Effector memory CD4-positive, alpha-beta T cell (primary cell): ENCODE measurements around the gene CCDC92B.
"Not testable (repeated sequence)": the region's sequence is repeated elsewhere in the genome, so short reads cannot be mapped to it uniquely, and the experiment has no call there.

Source experiments
- DNase-seq, 3 donors: peaks; one replicate each; pipeline ENCODE4 v3.0.0-alpha.2; 2020
- H3K27ac ChIP-seq: 2 replicates; pipeline ENCODE4 v1.7.0; 2013; ENCODE audit warnings: mild to moderate bottlenecking, low read length, moderate library complexity; ENCODE audit not compliant: insufficient read depth, poor library complexity, severe bottlenecking
- H3K27me3 ChIP-seq: replicated peaks from 2 replicates; pipeline ENCODE4 v1.7.0; 2013; ENCODE audit warnings: mild to moderate bottlenecking, low read length; ENCODE audit not compliant: insufficient read depth, control insufficient read depth, poor library complexity, severe bottlenecking
- H3K36me3 ChIP-seq: 2 replicates; pipeline ENCODE4 v1.7.0; 2013; ENCODE audit warnings: mild to moderate bottlenecking, low read length, moderate library complexity; ENCODE audit not compliant: control insufficient read depth, insufficient read depth
- H3K4me1 ChIP-seq: 2 replicates; pipeline ENCODE4 v1.7.0; 2013; ENCODE audit warnings: low read length, mild to moderate bottlenecking; ENCODE audit not compliant: control insufficient read depth, insufficient read depth, poor library complexity, severe bottlenecking
- H3K4me3 ChIP-seq: 2 replicates; pipeline ENCODE4 v1.7.0; 2013; ENCODE audit warnings: low read length, low read depth, mild to moderate bottlenecking; ENCODE audit not compliant: insufficient read depth, poor library complexity, severe bottlenecking
- H3K9me3 ChIP-seq: 2 replicates; pipeline ENCODE4 v1.7.0; 2013; ENCODE audit warnings: mild to moderate bottlenecking, low read length, moderate library complexity; ENCODE audit not compliant: control insufficient read depth

The CCDC92B gene

GRCh38 chr17:2792366-2793169 lies 43.1 kb upstream of the CCDC92B start:
- Histone ChIP-seq H3K4me3 (no peak overlapping the region), H3K9me3 (no peaks in the 10 kb centered on the region), H3K27me3 (no peaks in the 10 kb centered on the region), H3K4me1 (peaks cover 56% of the 10 kb centered on the region), H3K27ac (no peak overlapping the region), H3K36me3 (no peaks in the 10 kb centered on the region)
- peak; percentile 46 to 78 (median 58) for DNase-seq

DNA sequence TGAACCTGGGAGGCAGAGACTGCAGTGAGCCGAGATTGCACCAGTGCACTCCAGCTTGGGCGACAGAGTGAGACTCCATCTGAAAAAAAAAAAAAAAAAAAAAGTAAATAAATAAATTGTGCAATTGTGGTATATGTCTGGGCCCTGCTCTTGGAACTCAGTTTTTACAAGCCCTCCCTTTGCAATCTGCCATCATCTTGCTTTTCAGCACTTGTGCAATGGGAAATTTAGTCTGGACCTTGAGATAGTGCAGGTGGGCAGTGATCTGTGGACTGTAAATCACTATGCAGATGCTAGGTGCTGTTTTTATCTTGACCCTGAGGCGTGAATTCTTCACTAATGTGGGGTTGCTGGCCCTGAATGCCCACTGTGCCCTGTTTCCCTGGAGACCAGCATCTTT lies 40.2 kb upstream of the CCDC92B start:
- H3K9me3 ChIP-seq = no peaks in the 10 kb centered on the region
- peaks cover 49% of the 10 kb centered on the region for H3K4me1 ChIP-seq
- no peaks in the 10 kb centered on the region for H3K36me3 ChIP-seq
- H3K4me3 ChIP-seq = no peak overlapping the region
- no peak overlapping the region for H3K27ac ChIP-seq
- no peak for DNase-seq
- no peaks in the 10 kb centered on the region for H3K27me3 ChIP-seq

GRCh38 chr17:2786176-2786881 lies 36.9 kb upstream of the CCDC92B start:
- Histone ChIP-seq H3K4me1 (peaks cover 18% of the 10 kb centered on the region), H3K27ac (no peak overlapping the region), H3K9me3 (no peaks in the 10 kb centered on the region), H3K36me3 (no peaks in the 10 kb centered on the region), H3K4me3 (no peak overlapping the region), H3K27me3 (no peaks in the 10 kb centered on the region)
- peak; percentile 81 to 87 (median 83) for DNase-seq

GRCh38 chr17:2785376-2785775 lies 35.9 kb upstream of the CCDC92B start:
- not testable (repeated sequence) for H3K36me3 ChIP-seq, H3K9me3 ChIP-seq, DNase-seq, H3K4me1 ChIP-seq, H3K27me3 ChIP-seq, H3K27ac ChIP-seq, H3K4me3 ChIP-seq

GRCh38 chr17:2784864-2785263 lies 35.4 kb upstream of the CCDC92B start:
- Histone ChIP-seq H3K27me3 (no peaks in the 10 kb centered on the region), H3K4me1 (peaks cover 9% of the 10 kb centered on the region), H3K36me3 (no peaks in the 10 kb centered on the region), H3K9me3 (no peaks in the 10 kb centered on the region), H3K27ac (no peak overlapping the region), H3K4me3 (no peak overlapping the region)
- DNase-seq = no peak

DNA sequence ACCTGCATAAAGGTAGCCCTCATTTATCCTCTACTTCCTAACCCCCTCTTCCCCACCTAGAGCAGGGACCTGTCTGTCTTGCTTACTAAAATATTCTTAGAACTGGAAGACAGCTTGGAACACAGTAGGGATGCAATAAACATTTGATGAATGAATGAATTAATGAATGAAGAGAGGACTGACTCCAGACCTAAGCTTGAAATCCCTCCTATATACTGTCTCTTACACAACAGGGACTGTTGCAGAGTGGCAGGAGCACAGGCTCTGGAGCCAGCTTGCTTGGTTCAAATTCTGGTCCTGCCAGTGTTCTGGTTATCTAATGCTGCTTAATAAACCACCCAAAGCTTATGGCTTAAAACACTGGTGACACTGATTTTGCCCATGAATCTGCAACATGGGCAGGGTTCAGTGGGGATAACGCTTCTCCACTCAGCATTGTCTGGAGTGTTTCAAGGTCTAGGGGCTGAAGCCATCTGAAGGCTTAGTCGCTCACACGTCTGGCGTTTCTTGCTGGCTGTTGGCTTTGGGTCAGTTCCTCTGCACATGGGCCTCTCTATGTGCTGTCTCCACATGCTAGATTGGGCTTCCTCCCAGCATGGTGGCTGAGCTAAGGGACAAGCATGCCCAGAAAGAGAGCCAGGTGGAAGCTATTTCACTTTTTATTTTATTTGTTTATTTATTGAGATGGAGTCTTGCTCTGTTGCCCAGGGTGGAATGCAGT lies 34.0 kb upstream of the CCDC92B start:
- no peaks in the 10 kb centered on the region for H3K27me3 ChIP-seq
- no peak for DNase-seq
- H3K9me3 ChIP-seq = no peaks in the 10 kb centered on the region
- H3K36me3 ChIP-seq = no peaks in the 10 kb centered on the region
- no peak overlapping the region for H3K4me3 ChIP-seq
- no peak overlapping the region for H3K27ac ChIP-seq
- peaks cover 9% of the 10 kb centered on the region for H3K4me1 ChIP-seq

DNA sequence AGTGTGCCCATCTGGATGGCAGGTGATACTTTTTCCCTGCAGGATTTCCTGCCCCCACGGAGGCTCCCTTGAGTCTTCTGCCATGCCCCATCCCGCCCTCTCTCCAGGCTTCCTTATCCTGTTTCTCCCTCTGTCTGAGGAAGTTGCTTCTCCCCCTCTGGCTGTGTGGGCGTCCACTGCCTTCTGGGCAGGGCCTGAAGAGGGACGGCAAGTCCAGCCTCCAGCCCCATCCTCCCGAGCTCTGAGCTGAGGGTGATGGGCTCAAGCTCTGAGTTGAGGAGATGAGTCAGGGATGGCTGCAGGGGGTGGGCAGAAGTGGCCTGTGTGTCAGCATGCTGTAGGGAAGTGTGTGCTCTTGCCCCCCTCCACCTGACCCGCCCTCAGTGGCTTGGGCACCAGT lies 32.6 kb upstream of the CCDC92B start:
- Histone ChIP-seq H3K27me3 (peaks cover 2% of the 10 kb centered on the region), H3K36me3 (no peaks in the 10 kb centered on the region), H3K4me1 (peaks cover 10% of the 10 kb centered on the region), H3K9me3 (no peaks in the 10 kb centered on the region), H3K4me3 (no peak overlapping the region), H3K27ac (no peak overlapping the region)
- no peak for DNase-seq

GRCh38 chr17:2781598-2781997 lies 32.1 kb upstream of the CCDC92B start:
- peaks cover 13% of the 10 kb centered on the region for H3K4me1 ChIP-seq
- H3K36me3 ChIP-seq, DNase-seq, H3K4me3 ChIP-seq, H3K9me3 ChIP-seq, H3K27ac ChIP-seq, H3K27me3 ChIP-seq: not testable (repeated sequence)

GRCh38 chr17:2780931-2781454 lies 31.5 kb upstream of the CCDC92B start:
- DNase-seq = no peak
- Histone ChIP-seq H3K27me3 (peaks cover 10% of the 10 kb centered on the region), H3K4me3 (no peak overlapping the region)

More at GRCh38 chr17:2780931-2781454, 31.5 kb upstream of the CCDC92B start:
- H3K27ac ChIP-seq = no peak overlapping the region
- peaks cover 10% of the 10 kb centered on the region for H3K4me1 ChIP-seq
- no peaks in the 10 kb centered on the region for H3K9me3 ChIP-seq
- H3K36me3 ChIP-seq = no peaks in the 10 kb centered on the region
